Hematopoietic multipotent progenitor cell treated with erythropoietin and hydrocortisone succinate and interleukin-3 and kit ligand, for 15 days (in vitro differentiated cells): ENCODE measurements around the gene YES1.
"Not testable (repeated sequence)": the region's sequence is repeated elsewhere in the genome, so short reads cannot be mapped to it uniquely, and the experiment has no call there.

Source experiments
- DNase-seq: peaks from one replicate; pipeline ENCODE4 v3.0.0-alpha.2; 2015; ENCODE audit warnings: low spot score

The YES1 gene

DNA sequence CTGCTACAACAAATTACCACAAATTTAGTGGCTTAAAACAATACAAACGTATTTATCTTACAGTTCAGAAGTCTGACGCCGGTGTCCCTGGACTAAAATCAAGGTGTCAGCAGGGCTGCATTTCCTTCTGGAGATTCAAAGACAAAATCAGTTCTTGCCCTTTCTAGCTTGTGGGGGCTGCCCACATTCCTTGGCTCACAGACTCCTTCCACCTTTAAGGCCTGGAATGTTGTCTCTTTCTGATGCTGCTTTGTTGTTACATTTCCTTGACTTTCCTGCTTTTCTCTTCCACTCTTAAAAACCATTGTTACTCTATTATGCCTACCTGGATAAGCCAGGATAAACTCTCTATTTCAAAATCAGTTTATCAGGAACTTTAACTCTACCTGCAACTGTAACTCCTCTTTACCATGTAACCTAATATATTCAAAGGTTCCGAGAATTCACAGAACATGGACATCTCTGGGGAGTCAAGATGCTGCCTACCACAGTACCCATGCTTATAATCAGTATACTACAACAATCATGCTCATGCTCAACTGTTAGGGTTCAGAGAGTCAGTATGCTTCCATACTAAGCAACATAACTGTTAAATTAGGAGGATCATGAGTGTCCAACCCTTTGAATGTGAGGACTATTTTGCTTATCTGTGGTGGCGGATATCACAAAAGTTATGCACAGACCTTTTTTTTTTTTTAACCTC lies 27.4 kb downstream of the YES1 start:
- DNase-seq: no peak

DNA sequence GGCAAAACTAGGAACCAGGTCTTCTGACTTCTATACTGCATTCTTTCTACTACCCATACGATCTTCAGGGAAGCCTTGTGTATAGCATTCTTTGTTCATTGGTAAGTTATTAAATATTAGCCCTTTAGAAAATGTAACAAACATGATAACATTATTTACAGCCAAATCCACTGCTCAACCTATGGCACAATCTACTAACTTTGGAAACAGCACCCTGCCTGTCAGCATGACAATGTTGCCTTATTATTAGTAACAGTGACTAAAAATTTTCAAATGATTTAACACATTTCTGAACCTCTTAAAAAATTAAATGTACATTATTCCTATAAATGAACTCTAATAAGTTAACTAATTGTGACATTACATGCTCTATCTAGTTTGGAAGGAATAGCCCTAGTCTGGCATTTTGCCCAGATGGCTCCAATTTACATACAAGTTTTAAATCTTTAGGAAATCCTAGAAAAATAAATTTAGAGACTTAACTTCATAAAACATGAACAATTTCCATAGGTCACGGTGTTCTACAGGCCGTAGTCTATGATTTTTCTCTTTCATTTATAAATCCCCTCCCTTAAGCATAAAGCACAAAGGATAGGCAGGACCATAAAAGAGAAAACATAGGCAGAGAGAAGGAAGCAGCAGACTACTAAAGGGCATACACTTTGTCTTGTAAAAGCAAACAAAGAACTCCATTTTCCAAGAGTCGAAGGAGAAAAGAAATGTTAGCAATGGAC lies 33.7 kb downstream of the YES1 start:
- no peak for DNase-seq

DNA sequence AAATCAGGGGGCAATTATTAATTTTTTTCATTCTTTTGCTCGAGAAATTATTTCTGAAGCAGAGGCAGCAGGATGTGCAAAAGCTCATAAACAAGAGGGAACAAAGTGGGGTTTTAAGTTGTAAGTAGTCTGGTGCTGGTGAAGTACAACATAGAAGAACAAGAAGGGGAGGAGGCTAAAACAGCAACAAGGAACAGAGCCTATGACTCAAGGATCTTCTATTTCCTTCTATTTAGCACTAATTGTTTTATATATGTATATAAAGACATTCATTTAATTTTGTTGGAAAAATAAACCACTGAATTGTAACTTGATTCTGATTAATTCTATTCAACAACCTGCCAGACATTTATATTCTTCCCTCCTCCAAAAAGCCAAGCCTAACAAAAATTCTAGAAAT lies 35.0 kb downstream of the YES1 start:
- no peak for DNase-seq

DNA sequence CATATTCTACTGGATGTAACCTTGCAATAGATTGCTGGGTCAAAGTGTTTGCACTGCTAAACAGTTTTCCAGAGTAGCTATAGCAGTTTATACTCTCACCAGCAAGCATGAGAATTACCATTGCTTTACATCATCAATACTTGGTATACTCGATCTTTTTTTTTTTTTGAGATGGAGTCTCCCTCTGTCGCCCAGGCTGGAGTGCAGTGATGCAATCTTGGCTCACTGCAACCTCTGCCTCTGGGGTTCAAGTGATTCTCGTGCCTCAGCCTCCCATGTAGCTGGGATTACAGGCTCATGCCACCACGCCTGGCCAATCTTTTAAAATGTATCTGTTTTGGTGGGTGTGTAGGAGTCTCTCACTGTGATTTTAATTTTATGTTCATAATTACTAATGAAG lies 36.0 kb downstream of the YES1 start:
- not testable (repeated sequence) for DNase-seq

DNA sequence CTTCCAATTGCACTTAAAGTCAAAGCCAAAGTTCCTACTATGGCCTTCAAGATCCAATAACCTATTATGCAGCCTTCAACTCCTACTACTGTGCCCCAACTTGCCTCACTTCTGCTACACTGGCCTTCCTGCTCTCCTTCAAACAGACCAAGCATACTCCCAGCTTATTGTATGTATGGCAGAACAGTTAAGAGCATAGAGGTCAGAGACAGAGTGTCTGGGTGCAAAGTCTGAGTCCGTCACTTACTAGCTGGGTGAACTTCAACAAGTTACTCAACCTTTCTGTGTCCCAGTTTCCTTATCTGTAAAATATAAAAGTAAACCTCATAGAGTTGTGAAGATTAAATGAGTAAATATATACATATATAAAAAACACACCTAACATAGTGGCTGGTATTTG lies 37.2 kb downstream of the YES1 start:
- no peak for DNase-seq

DNA sequence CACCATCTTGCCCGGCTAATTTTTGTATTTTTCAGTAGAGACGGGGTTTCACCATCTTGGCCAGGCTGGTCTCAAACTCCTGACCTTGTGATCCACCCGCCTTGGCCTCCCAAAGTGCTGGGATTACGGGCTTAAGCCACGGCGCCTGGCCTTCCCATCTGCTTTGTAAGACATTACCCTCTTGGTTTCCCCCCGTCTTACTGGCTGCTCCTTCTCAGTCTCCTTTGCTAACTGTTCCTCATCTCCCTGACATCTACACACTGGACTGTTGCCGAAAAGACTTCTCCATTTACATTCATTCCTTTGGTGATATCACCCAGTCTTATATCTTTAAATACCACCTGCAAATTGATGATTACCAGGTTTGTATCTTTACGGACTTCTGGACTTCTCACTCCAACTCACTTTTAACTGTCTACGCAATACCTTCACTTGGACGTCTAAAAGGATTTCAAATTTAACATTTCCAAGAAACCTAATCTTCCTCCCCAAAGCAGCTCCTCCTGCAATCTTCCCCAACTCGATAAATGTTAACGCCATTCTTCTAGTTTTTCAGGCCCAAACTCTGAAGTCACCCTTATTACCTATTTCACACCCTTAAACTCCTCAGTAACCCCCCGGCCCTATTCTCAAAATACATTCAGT lies 37.9 kb downstream of the YES1 start:
- no peak for DNase-seq

DNA sequence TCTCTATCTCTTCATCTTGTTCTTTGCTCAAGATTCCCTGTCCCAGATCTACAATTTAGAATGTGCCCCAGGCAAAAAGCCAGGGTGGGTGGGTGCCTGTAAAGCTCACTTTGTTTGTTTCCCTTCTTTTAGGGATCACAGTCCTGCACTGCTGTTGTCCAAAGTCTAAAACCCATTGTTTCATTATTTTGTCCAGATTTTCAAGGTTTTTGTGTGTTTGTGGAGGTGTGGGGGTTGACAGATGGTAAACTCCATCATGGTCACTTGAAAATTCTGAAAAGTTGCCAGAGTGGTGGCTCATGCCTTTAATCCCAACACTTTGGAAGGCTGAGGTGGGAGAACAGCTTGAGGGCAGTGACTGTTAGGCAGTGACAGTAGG lies 41.5 kb downstream of the YES1 start:
- DNase-seq: no peak

DNA sequence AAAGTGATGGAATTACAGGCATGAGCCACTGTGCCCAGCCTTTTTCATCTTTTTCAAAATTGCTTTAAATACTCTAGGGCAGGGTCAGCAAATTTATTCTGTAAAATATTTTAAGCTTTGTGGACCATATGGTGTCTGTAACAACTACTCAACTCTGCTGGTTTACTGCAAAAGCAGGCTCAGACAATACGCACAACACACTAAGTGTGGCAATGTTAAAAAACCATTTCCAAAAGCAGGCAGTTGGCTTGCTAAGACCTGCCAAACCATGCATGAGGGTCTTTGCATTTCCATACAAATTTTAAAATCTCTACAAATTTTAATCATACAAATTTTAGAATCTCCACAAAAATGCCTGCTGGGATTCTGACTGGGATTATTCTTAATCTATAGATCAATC lies 44.1 kb downstream of the YES1 start:
- DNase-seq: no peak

DNA sequence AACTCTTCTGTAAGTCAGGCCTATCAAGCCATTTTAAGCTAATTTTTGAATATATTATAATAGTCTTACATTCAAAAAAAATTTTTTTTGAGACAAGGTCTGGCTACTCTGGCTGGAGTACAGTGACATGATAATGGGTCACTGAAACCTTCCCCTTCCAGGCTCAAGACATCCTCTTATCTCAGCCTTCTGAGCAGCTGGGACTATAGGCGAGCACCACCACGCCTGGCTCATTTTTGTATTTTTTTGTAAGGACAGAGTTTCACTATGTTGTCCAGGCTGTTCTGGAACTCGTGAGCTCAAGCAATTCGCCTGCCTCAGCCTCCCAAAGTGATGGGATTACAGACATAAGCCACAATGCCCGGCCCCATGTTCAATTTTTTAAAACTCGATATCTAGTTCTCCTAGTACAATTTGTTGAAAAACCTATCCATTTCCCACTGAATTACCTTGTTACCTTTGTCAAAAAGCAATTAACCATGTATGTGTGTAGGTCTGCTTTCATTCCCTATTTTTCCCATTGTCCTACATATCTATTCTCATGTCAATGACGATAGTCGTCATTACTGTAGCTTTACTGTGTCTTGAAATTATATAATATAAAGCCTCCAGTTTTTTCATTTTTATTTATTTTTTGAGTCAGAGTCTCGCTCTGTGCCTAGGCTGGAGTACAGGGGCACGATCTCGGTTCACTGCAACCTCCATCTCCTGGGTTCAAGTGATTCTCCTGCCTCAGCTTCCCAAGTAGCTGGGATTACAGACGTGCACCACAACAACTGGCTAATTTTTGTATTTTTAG lies 44.8 kb downstream of the YES1 start:
- DNase-seq: no peak

DNA sequence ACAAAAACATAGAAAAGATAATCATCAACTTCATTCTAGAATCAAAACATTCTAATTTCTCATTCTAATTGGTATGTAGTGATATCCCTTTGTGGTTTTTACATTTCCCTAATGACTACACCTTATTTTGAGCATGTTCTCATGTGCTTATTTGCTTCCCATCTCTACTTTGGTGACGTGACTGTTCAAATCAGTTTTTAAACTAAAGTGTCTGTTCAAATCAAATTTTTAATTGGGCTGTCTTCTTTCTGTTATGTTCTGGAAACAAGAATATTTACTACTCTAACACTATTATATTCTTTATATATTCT lies 45.5 kb downstream of the YES1 start:
- no peak for DNase-seq

DNA sequence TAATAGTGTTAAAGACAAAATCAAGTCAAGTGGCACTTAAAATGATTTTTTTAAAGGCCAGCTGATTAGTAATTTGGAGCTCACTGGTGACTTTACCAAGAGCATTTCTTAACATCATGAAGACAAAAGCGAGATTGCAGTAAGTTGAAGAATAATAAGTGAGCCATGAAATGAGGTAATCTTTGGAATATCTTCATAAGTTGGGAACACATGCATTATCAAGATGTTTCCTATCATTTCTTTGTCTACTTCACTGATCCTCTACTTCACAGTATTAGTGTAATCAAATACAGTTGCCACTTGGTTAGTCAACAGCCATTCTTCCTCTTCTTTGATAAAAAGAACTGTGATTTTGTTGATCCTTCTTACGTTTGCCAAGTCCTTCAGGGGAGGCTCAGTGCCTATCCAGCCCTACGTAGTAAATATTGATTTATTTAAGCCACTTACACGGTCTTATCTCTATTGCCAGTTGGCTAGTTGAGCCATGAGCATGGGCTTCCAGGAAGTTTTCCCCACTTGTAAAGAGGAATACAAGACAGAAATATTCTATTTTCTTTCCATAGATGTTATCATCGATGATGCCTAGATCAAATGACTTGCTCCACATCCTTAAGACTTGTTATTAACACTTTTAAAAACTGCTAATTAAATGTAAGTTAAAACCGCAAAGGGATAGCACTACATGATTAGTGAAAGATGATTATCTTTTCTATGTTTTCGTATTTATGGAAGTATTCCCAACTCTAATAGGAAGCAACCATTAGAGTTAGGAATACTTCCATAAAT lies 46.1 kb downstream of the YES1 start:
- DNase-seq: no peak

DNA sequence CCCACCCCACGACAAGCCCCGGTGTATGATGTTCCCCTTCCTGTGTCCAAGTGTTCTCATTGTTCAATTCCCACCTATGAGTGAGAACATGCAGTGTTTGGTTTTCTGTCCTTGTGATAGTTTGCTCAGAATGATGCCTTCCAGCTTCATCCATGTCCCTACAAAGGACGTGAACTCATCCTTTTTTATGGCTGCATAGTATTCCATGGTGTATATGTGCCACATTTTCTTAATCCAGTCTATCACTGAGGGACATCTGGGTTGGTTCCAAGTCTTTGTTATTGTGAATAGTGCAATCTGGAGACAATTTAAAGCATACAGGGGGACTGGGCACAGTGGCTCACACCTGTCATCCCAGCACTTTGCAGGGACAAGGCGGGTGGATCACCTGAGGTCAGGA lies 52.2 kb downstream of the YES1 start:
- DNase-seq: not testable (repeated sequence)

DNA sequence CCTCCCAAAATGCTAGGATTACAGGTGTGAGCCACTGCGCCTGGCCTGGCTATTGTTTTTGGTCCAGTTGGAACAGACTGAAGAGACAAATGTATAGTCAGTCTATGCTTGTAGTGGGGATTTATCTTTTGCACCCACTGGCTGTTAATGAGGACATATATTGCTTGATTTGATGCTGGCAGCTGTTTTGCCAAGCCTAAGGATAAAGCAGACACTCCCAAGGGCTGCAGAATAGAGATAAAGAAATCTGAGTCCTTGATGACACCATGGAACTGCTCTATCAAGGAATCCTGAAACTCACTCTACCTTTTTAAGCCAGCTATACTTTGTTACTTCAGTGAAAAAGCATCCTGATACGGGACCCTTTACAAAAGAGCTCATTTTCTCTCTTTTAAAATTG lies 56.5 kb downstream of the YES1 start:
- DNase-seq: peak; percentile 62

DNA sequence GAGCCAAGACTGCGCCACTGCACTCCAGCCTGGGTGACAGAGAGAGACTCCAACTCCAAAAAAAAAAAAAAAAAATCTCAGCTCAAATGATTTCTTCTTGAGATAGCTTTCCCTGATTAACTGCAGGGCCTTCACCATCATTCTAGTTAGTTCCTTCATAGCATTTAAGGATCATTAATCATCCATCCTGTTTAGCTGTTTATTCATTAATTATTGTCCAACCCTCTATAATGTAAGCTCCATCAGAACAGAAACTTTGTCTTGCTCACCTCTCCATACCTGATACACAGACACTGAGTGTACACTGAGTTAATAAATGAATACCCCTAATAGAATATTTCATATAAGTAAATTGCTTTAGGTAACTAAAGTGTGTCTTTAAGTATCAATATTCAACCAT lies 57.4 kb downstream of the YES1 start:
- DNase-seq: no peak

DNA sequence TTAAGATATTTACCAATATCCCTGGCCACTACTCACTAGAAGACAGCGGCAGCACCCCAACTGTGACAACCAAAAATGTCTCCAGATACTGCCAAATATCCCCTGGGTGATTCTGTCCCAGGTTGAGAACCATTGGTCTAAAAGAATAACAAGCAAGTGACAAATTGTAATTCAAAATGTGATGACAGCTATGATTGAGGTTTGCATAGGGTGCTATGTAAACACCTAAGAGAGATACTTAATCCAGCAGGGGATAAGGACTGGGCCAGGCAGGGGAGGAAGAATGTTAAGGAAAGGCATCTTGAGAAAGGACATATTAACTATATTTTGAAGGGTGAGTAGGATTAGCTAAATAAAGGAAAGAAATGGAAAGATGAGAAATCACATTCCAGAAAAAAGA lies 61.6 kb downstream of the YES1 start:
- no peak for DNase-seq

DNA sequence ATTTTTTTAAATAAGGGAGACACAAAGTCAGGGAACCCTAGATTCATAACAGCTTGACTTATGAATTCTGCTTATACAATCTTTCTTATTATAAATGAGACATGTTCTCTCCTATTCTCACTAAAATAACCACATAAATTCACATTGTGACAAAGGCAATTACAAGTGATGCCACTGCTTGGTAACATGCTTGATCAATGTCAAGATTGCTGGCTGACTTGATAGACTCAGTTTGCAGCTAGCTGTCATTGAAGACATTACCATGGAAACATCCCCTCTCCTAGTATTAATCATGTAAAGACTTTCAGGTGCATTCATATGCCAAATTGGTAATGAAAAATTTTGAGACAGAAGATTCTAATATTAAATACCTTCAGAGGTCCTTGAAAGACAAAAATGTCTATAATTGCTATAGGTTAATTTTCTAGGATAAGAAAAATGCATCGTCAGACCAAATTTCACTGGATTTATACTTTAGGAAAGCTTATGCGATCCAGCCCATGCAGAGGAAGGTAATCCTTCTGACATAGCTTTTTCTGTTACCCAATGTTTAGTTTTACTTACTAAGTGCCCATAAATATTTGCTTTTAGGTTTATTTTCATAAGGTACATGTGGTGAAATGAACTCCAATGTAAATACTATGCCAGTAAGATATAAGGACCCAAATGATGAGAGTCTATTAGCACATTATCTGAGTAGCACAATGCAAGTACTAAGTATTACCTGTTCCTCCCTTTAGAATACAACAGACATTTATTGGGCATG lies 67.0 kb downstream of the YES1 start:
- DNase-seq: no peak

DNA sequence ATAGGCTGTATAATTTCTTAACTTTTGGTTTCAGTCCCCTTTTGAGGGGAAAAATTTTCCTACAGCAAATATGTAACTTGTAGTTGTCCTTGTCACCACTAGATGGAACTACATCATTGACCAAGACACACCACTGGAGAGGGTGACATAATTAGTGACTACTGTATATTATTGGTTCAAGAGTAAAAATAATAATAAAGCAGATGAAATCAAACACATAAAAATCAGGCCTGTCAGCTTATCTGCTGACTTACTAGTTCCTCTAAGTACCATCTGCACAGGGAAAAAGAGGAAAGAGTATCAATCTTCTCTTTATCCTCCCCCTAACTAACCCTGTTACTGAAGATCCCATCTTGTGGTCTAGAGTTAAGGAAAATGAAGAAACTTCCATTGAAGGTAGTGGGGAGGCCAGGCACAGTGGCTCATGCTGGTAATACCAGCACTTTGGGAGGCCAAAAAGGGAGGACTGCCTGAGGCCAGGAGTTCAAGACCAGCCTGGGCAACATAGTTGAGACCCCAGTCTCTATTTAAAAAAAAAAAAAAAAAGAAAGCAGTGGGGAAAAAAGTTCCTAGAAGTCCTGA lies 70.0 kb downstream of the YES1 start:
- peak; percentile 67 for DNase-seq

DNA sequence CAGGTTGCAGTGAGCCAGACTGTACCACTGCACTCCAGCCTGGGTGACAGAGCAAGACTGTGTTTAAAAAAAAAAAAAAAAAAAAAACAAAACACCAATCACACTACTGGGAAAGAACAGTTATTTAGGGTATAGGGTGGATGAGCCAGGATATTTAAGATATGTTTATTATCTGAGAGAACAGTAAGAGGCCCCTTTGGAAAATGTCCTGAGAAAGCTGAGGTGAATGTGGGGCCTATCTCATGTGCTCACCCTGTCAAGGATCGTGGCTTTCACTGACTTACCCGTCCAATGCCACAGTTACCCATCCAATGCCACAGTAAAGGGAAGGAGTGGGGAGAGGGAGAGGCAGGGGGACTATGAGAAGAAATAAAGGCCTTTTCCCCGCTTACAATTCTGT lies 79.7 kb downstream of the YES1 start:
- DNase-seq: no peak

DNA sequence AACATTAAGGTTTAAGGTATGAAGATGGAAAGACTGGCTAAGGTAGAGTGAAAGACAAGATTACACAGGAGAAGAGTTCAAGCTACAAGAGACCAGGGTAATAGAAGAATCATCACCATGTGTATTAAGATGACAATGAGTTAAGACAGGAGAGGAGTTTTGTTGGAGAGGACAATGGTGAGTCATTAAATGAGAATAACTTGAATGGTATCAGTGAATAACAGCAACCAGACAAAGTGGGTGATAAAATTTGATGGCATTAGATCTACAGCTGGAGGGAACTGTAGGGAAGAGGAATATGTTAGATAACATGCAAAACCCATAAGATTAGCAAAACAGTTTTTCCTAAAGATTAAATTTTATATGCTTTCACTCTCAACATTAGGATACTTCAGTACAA lies 80.9 kb downstream of the YES1 start:
- DNase-seq: peak; percentile 16

DNA sequence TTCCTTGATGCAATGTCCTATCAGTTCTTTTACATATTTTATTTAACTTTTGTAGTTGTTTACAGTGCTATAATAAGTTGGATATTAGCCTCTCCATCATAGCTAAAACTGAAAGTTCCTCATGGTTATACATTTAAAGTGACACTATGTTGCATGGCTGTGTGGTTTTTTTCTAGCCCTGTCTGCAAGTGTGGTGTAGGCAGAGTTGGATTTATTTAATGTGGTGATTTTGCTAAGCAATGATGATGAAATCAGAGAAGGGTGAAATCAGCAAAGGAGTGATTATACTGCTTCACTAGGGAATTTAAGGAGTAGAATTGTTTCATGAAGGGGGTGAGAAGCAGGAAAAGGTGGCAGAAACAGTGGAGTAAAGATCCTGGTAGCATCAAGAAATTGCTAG lies 81.3 kb downstream of the YES1 start:
- no peak for DNase-seq

DNA sequence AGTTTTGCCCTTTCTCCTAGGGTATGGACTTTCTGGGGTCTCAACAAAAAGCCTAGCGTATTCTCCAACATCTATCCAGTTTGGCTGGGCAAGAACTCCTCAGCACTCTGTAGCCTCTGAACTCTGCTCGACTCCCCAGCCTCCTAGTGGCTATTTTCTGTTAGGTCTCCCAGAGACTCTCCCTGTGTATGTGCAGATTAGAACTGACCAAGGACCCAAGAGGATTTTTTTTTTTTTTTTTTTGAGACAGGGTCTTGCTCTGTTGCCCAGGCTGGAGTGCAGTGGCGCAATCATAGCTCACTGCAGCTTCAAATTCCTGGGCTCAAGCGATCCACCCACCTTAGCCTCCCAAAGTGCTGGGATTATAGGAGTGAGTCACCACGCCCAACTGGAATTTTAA lies 81.9 kb downstream of the YES1 start:
- DNase-seq: not testable (repeated sequence)
